ENCODE measurements around the gene PLXNA1. TPM values are rescaled to one million over a fixed set of nuclear protein-coding genes. Genes with fewer than 3 reads are reported as not detected.

PLXNA1 gene
- total RNA-seq, 2 donors from 2014 or later = 66.3 to 79.4 TPM

DNA sequence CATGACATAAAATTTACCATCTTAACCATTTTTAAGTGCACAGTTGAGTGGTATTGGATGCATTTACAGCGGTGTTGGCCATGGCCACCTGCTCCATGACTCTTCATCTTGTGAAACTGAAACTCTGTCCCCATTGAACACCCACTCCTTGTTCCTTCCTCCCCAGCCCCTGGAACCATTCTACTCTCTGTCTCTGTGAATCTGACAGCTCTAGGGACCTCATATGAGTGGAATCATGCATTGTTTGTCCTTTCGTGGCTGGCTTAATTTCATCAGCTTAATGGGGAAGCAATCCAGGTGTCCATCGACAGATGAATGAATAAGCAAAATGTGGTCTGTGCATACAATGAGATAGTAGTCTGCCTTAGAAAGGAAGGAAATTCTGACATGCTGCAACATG, 42.5 kb downstream of the PLXNA1 start:
- TF ChIP-seq, protein P1, sequence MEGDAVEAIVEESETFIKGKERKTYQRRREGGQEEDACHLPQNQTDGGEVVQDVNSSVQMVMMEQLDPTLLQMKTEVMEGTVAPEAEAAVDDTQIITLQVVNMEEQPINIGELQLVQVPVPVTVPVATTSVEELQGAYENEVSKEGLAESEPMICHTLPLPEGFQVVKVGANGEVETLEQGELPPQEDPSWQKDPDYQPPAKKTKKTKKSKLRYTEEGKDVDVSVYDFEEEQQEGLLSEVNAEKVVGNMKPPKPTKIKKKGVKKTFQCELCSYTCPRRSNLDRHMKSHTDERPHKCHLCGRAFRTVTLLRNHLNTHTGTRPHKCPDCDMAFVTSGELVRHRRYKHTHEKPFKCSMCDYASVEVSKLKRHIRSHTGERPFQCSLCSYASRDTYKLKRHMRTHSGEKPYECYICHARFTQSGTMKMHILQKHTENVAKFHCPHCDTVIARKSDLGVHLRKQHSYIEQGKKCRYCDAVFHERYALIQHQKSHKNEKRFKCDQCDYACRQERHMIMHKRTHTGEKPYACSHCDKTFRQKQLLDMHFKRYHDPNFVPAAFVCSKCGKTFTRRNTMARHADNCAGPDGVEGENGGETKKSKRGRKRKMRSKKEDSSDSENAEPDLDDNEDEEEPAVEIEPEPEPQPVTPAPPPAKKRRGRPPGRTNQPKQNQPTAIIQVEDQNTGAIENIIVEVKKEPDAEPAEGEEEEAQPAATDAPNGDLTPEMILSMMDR (conservative IDR thresholded peaks at IDR 0.05) = no peak
- Histone ChIP-seq H3K9ac (ENCODE audit: extremely low read depth, low read length, poor library complexity, severe bottlenecking) (no peak overlapping the region), H3K27ac (ENCODE audit: low read depth, low read length) (no peak overlapping the region), H3K27me3 (ENCODE audit: control insufficient read depth, insufficient read depth, low read length, poor library complexity, severe bottlenecking) (no peaks in the 10 kb centered on the region), H3K36me3 (ENCODE audit: control insufficient read depth, insufficient read depth, low read length) (peaks cover 70% of the 10 kb centered on the region), H3K4me3 (ENCODE audit: low read length) (no peak overlapping the region), H3K9me3 (ENCODE audit: control insufficient read depth, low read length) (no peaks in the 10 kb centered on the region), H3K4me1 (ENCODE audit: control insufficient read depth, insufficient read depth, low read length) (no peaks in the 10 kb centered on the region)
- Mint-ChIP-seq H3K4me1 (no peaks in the 10 kb centered on the region), H3K36me3 (ENCODE audit: low read depth) (peaks cover 46% of the 10 kb centered on the region), H3K27me3 (ENCODE audit: insufficient read depth) (no peaks in the 10 kb centered on the region), H3K9me3 (no peaks in the 10 kb centered on the region), H3K27ac (no peak overlapping the region), H3K4me3 (no peak overlapping the region)
- WGBS, 2 experiments (ENCODE audit: insufficient coverage in 1 of 2, insufficient read length in 1 of 2) = 91 to 100% methylated on average over 2 to 3 of the region's 3 CpGs
- no peak for DNase-seq

DNA sequence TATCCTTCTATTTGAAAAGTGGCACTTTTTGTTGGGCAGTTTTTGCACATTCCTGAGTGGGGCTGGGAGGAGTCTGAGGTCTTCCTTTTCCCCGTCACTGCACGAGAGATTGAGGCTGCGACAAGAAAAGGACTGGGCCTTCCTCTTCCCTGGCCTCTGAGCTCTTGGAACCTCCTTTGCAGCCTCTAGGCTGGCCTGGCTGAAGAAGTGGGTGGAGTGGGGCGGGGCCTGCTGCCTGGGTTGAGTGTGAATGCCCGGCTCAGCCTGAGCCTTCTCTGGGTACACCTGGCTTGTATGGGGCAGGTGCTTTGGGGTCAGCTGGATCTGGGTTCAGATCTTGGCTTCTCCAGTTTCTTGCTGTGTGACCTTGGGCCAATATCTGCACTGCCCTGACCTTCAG, 43.1 kb downstream of the PLXNA1 start:
- no peak overlapping the region for H3K27ac Mint-ChIP-seq
- H3K9me3 Mint-ChIP-seq = no peaks in the 10 kb centered on the region
- no peaks in the 10 kb centered on the region for H3K27me3 Mint-ChIP-seq (ENCODE audit: insufficient read depth)
- no peak overlapping the region for H3K9ac ChIP-seq (ENCODE audit: extremely low read depth, low read length, poor library complexity, severe bottlenecking)
- TF ChIP-seq, protein P1 (conservative IDR thresholded peaks at IDR 0.05) = no peak
- no peaks in the 10 kb centered on the region for H3K9me3 ChIP-seq (ENCODE audit: control insufficient read depth, low read length)
- WGBS, 2 experiments (ENCODE audit: insufficient coverage in 1 of 2, insufficient read length in 1 of 2) = 91 to 92% methylated on average over 2 to 5 of the region's 5 CpGs
- peaks cover 46% of the 10 kb centered on the region for H3K36me3 Mint-ChIP-seq (ENCODE audit: low read depth)
- peaks cover 72% of the 10 kb centered on the region for H3K36me3 ChIP-seq (ENCODE audit: control insufficient read depth, insufficient read depth, low read length)
- no peaks in the 10 kb centered on the region for H3K4me1 ChIP-seq (ENCODE audit: control insufficient read depth, insufficient read depth, low read length)
- H3K27ac ChIP-seq (ENCODE audit: low read depth, low read length) = no peak overlapping the region
- H3K27me3 ChIP-seq (ENCODE audit: control insufficient read depth, insufficient read depth, low read length, poor library complexity, severe bottlenecking) = no peaks in the 10 kb centered on the region
- H3K4me1 Mint-ChIP-seq = no peaks in the 10 kb centered on the region
- H3K4me3 Mint-ChIP-seq = no peak overlapping the region
- H3K4me3 ChIP-seq (ENCODE audit: low read length) = no peak overlapping the region
- DNase-seq = no peak

DNA sequence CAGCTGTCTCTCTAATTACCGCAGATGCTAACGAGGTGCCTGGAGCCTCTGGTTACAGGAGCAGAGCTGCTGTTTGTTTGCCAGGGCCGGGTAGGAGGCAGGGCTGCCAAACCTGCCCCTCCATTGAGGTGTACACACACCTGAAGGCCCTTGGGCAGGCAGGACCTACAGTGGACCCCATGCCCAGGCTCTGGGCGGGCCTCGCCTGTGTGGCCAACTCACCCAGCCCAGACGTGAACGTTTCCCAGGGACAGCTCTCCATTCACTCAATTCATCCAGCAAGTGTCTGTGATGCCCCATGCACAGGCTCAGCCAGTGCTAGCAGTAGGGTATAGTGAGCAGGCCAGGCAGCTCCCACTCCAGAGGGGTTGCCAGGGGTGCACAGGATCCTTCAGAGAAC, 43.7 kb downstream of the PLXNA1 start:
- Mint-ChIP-seq H3K27ac (no peak overlapping the region), H3K36me3 (ENCODE audit: low read depth) (peaks cover 44% of the 10 kb centered on the region), H3K4me1 (no peaks in the 10 kb centered on the region), H3K4me3 (no peak overlapping the region), H3K9me3 (no peaks in the 10 kb centered on the region), H3K27me3 (ENCODE audit: insufficient read depth) (no peaks in the 10 kb centered on the region)
- Histone ChIP-seq H3K9me3 (ENCODE audit: control insufficient read depth, low read length) (no peaks in the 10 kb centered on the region), H3K4me1 (ENCODE audit: control insufficient read depth, insufficient read depth, low read length) (no peaks in the 10 kb centered on the region), H3K27me3 (ENCODE audit: control insufficient read depth, insufficient read depth, low read length, poor library complexity, severe bottlenecking) (no peaks in the 10 kb centered on the region), H3K36me3 (ENCODE audit: control insufficient read depth, insufficient read depth, low read length) (peaks cover 72% of the 10 kb centered on the region), H3K27ac (ENCODE audit: low read depth, low read length) (no peak overlapping the region), H3K9ac (ENCODE audit: extremely low read depth, low read length, poor library complexity, severe bottlenecking) (no peak overlapping the region), H3K4me3 (ENCODE audit: low read length) (no peak overlapping the region)
- WGBS, 2 experiments (ENCODE audit: insufficient coverage in 1 of 2, insufficient read length in 1 of 2) = 93 to 96% methylated on average over 7 of the region's 7 CpGs
- TF ChIP-seq, protein P1 (conservative IDR thresholded peaks at IDR 0.05) = no peak
- no peak for DNase-seq
